GM10248 (cell line): ENCODE results near the gene RASGRF2.

ENCODE experiments used
- CTCF ChIA-PET: fragments of 300-600 bp; sonication (Branson Sonifier 250); formaldehyde crosslinking; extraction: SDS; loops from one replicate; lab custom pipeline; 2021; ENCODE audit warnings: antibody characterized with exemption; lab: Yijun Ruan, JAX
- POLR2A ChIA-PET: fragments of 350-650 bp; sonication (Branson Sonifier 250); formaldehyde crosslinking; extraction: SDS; loops from one replicate; lab custom pipeline; 2020; ENCODE audit warnings: antibody characterized with exemption; lab: Yijun Ruan, JAX
- DNase-seq: peaks from one replicate; pipeline ENCODE4 v3.0.0; 2012; ENCODE audit errors: extremely low spot score
- CTCF ChIP-seq: IDR thresholded peaks from 2 replicates; pipeline ENCODE4 v1.5.1; 2012; ENCODE audit warnings: mild to moderate bottlenecking, low read depth; ENCODE audit errors: extremely low read depth, missing control alignments, control extremely low read depth

Gene RASGRF2

GRCh38 chr5:81214848-81215247, 254.7 kb downstream of the RASGRF2 start:
- POLR2A ChIA-PET: no interaction called here
- DNase-seq: no peak
- no peak for TF ChIP-seq CTCF
- CTCF ChIA-PET: interaction anchor here (1.0 kb wide), 1 partner anchor 17 kb away, joined by 3 read pairs; no protein-coding TSS in a partner anchor

GRCh38 chr5:81216152-81216551, 256.0 kb downstream of the RASGRF2 start:
- no peak for DNase-seq
- TF ChIP-seq CTCF: no peak
- CTCF ChIA-PET: interaction anchor here (1.0 to 1.5 kb wide), 4 partner anchors 36 to 108 kb away, joined by 3 to 4 read pairs (median 3); no protein-coding TSS in a partner anchor
- POLR2A ChIA-PET: no interaction called here

GRCh38 chr5:81219389-81219788, 259.2 kb downstream of the RASGRF2 start:
- ChIA-PET CTCF (interaction anchor here (0.7 kb wide), 1 partner anchor 343 kb away, joined by 3 read pairs; no protein-coding TSS in a partner anchor), POLR2A (no interaction called here)
- no peak for TF ChIP-seq CTCF
- no peak for DNase-seq

GRCh38 chr5:81222285-81222684, 262.1 kb downstream of the RASGRF2 start:
- DNase-seq: no peak
- POLR2A ChIA-PET: no interaction called here
- CTCF ChIA-PET: interaction anchor here (1.2 kb wide), 1 partner anchor 77 kb away, joined by 4 read pairs; no protein-coding TSS in a partner anchor
- no peak for TF ChIP-seq CTCF

- no peak for DNase-seq
- no peak for TF ChIP-seq CTCF
- ChIA-PET CTCF (interaction anchor here (0.6 to 1.1 kb wide), 2 partner anchors 20 to 513 kb away, joined by 3 read pairs; no protein-coding TSS in a partner anchor), POLR2A (no interaction called here)
These were observed 265.3 kb downstream of the RASGRF2 start for GRCh38 chr5:81225463-81225862.

GRCh38 chr5:81226286-81226685, 266.1 kb downstream of the RASGRF2 start:
- POLR2A ChIA-PET: no interaction called here

More at GRCh38 chr5:81226286-81226685, 266.1 kb downstream of the RASGRF2 start:
- no peak for TF ChIP-seq CTCF
- no peak for DNase-seq
- CTCF ChIA-PET: no interaction called here
